Tibial nerve (tissue), 4 donors: Measurements from ENCODE around the gene RBMS3.

Source experiments
- CTCF ChIP-seq, 5 experiments: fragments of 200-600 bp in 3 of 5; fragments of 450-650 bp in 2 of 5; sonication (generic) in 3 of 5; IDR thresholded peaks; one replicate each; pipeline ENCODE4 v1.5.1; 2016 to 2019; ENCODE audit warnings: antibody characterized with exemption in 5 of 5, mild to moderate bottlenecking in 3 of 5, moderate library complexity in 2 of 5
- EP300 ChIP-seq, 2 donors: sonication (generic); formaldehyde crosslinking; IDR thresholded peaks; one replicate each; pipeline ENCODE4 v1.6.1; 2017; ENCODE audit warnings: antibody characterized with exemption in 2 of 2, mild to moderate bottlenecking in 1 of 2
- POLR2A ChIP-seq, 2 donors: fragments of 450-650 bp; IDR thresholded peaks; one replicate each; pipeline ENCODE4 v1.6.1; 2017; ENCODE audit warnings: antibody characterized with exemption in 2 of 2, mild to moderate bottlenecking in 2 of 2, moderate library complexity in 2 of 2

GRCh38 chr3:29374226-29374625, 93.4 kb downstream of the RBMS3 start:
- TF ChIP-seq CTCF (IDR thresholded peaks at IDR 0.05) (no peak), EP300 (IDR thresholded peaks at IDR 0.05) (no peak), POLR2A (IDR thresholded peaks at IDR 0.05) (no peak)
